MCF 10A (cell line): ENCODE measurements around the gene TBX2. TPM values are rescaled to one million over a fixed set of nuclear protein-coding genes. Genes with fewer than 3 reads are reported as not detected.

ENCODE experiments used
- BruUV-seq: library from RNA; stranded (reverse); fragments of 400-500 nt; replicated peaks from 2 replicates; lab custom pipeline; 2021; lab: Mats Ljungman, UMichigan
- CTCF ChIA-PET: fragments of 300-600 bp; sonication (Branson Sonifier 250); formaldehyde crosslinking; extraction: SDS; loops from one replicate; lab custom pipeline; 2021; ENCODE audit warnings: antibody characterized with exemption, inconsistent platforms; lab: Yijun Ruan, JAX
- POLR2A ChIA-PET: fragments of 300-600, 350-650 bp; sonication (Branson Sonifier 250); formaldehyde crosslinking; extraction: SDS; loops from one replicate; lab custom pipeline; 2020; ENCODE audit warnings: antibody characterized with exemption, inconsistent platforms; lab: Yijun Ruan, JAX
- DNase-seq: peaks from one replicate; pipeline ENCODE4 v3.0.0-alpha.2; 2018; ENCODE audit not compliant: unreplicated experiment
- H3K27ac Mint-ChIP-seq: one replicate; pipeline ENCODE4 v1.8.0; 2022; ENCODE audit warnings: mild to moderate bottlenecking, low read depth, mixed read lengths; ENCODE audit not compliant: unreplicated experiment
- H3K27me3 Mint-ChIP-seq: one replicate; pipeline ENCODE4 v1.8.0; 2022; ENCODE audit warnings: mixed read lengths; ENCODE audit not compliant: insufficient read depth, unreplicated experiment
- H3K36me3 Mint-ChIP-seq: one replicate; pipeline ENCODE4 v1.8.0; 2022; ENCODE audit warnings: mild to moderate bottlenecking, moderate library complexity, mixed read lengths; ENCODE audit not compliant: insufficient read depth, unreplicated experiment
- H3K4me1 Mint-ChIP-seq: one replicate; pipeline ENCODE4 v1.8.0; 2022; ENCODE audit warnings: mixed read lengths; ENCODE audit not compliant: insufficient read depth, unreplicated experiment
- H3K4me3 Mint-ChIP-seq: one replicate; pipeline ENCODE4 v1.8.0; 2022; ENCODE audit warnings: mild to moderate bottlenecking, moderate library complexity, mixed read lengths; ENCODE audit not compliant: unreplicated experiment
- H3K9me3 Mint-ChIP-seq: one replicate; pipeline ENCODE4 v1.8.0; 2022; ENCODE audit warnings: mixed read lengths; ENCODE audit not compliant: unreplicated experiment
- intact Hi-C: fragments of 100-400 bp; cut with micrococcal nuclease; formaldehyde crosslinking; loops from 2 replicates; pipeline ENCODE4 v1.14.1; 2022
- total RNA-seq: library from RNA; stranded (reverse); gene quantifications from 2 replicates; pipeline ENCODE4 v1.2.3, GENCODE V29; 2022
- TF ChIP-seq, protein P1 (sequence below): fragments of 200-600 bp; IDR thresholded peaks from one replicate; pipeline ENCODE4 v1.8.0; 2022; ENCODE audit warnings: antibody characterized with exemption, mild to moderate bottlenecking; ENCODE audit not compliant: unreplicated experiment

Gene TBX2
- total RNA-seq, 1 experiment from 2014 or later, result 1.5 TPM

DNA sequence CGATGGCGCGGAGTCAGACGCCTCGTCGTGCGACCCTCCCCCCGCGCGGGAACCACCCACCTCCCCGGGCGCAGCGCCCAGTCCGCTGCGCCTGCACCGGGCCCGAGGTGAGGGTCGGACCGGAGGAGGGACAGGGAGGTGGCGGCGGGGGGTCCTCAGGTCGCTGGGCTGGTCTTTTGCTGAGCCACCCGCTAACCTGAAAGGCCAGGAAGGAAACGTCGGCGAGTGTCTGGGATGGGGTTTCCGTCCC is 4.9 kb downstream of the TBX2 start:
- intact Hi-C loops, result no loop called here
- ChIA-PET POLR2A (interaction anchor here (0.6 kb wide), 1 partner anchor 29 kb away, joined by 3 read pairs; no protein-coding TSS in a partner anchor), CTCF (interaction anchor here (0.6 kb wide), 1 partner anchor 32 kb away, joined by 3 read pairs; no protein-coding TSS in a partner anchor)
- no TSS peak for BruUV-seq
- no peaks in the 10 kb centered on the region for H3K27me3 Mint-ChIP-seq
- no peaks in the 10 kb centered on the region for H3K4me1 Mint-ChIP-seq
- TF ChIP-seq, protein P1, sequence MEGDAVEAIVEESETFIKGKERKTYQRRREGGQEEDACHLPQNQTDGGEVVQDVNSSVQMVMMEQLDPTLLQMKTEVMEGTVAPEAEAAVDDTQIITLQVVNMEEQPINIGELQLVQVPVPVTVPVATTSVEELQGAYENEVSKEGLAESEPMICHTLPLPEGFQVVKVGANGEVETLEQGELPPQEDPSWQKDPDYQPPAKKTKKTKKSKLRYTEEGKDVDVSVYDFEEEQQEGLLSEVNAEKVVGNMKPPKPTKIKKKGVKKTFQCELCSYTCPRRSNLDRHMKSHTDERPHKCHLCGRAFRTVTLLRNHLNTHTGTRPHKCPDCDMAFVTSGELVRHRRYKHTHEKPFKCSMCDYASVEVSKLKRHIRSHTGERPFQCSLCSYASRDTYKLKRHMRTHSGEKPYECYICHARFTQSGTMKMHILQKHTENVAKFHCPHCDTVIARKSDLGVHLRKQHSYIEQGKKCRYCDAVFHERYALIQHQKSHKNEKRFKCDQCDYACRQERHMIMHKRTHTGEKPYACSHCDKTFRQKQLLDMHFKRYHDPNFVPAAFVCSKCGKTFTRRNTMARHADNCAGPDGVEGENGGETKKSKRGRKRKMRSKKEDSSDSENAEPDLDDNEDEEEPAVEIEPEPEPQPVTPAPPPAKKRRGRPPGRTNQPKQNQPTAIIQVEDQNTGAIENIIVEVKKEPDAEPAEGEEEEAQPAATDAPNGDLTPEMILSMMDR, result no peak
- H3K4me3 Mint-ChIP-seq, result no peak overlapping the region
- H3K36me3 Mint-ChIP-seq, result peaks cover 5% of the 10 kb centered on the region
- H3K27ac Mint-ChIP-seq, result no peak overlapping the region
- no peaks in the 10 kb centered on the region for H3K9me3 Mint-ChIP-seq
- DNase-seq, result no peak

DNA sequence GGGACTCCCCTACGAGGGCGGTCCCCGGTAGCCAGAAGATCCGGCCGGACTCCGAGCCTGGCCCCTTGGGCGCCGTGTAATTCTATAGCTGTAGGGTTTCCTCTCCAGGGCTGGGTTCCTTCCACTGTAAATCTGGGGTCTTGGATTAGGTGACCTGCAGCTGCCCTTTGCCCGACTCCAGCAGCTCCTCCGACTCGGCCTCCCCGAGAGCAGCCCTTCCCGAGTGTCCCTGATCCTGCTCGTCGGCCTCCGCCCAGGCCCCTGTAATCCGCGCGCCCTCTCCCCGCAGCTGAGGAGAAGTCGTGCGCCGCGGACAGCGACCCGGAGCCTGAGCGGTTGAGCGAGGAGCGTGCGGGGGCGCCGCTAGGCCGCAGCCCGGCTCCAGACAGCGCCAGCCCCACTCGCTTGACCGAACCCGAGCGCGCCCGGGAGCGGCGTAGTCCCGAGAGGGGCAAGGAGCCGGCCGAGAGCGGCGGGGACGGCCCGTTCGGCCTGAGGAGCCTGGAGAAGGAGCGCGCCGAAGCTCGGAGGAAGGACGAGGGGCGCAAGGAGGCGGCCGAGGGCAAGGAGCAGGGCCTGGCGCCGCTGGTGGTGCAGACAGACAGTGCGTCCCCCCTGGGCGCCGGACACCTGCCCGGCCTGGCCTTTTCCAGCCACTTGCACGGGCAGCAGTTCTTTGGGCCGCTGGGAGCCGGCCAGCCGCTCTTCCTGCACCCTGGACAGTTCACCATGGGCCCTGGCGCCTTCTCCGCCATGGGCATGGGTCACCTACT is 5.5 kb downstream of the TBX2 start:
- H3K36me3 Mint-ChIP-seq, result peaks cover 5% of the 10 kb centered on the region
- no TSS peak for BruUV-seq
- no peaks in the 10 kb centered on the region for H3K27me3 Mint-ChIP-seq
- TF ChIP-seq, protein P1, result no peak
- no peak overlapping the region for H3K27ac Mint-ChIP-seq
- no peaks in the 10 kb centered on the region for H3K9me3 Mint-ChIP-seq
- H3K4me1 Mint-ChIP-seq, result no peaks in the 10 kb centered on the region
- DNase-seq, result no peak
- POLR2A ChIA-PET, result interaction anchor here (0.6 kb wide), 1 partner anchor 28 kb away, joined by 3 read pairs; no protein-coding TSS in a partner anchor
- H3K4me3 Mint-ChIP-seq, result no peak overlapping the region
- intact Hi-C loops, result loop anchor here (5.0 kb wide), 1 partner anchor 683 kb away; no protein-coding TSS in a partner anchor
- CTCF ChIA-PET, result no interaction called here

GRCh38 chr17:61405686-61406536 is 6.3 kb downstream of the TBX2 start:
- ChIA-PET POLR2A (no interaction called here), CTCF (interaction anchor here (0.6 to 0.7 kb wide), 2 partner anchors 16 to 467 kb away, joined by 3 read pairs; no protein-coding TSS in a partner anchor)
- H3K4me3 Mint-ChIP-seq, result no peak overlapping the region
- H3K4me1 Mint-ChIP-seq, result no peaks in the 10 kb centered on the region
- H3K9me3 Mint-ChIP-seq, result no peaks in the 10 kb centered on the region
- no TSS peak for BruUV-seq
- no peak for DNase-seq
- no peaks in the 10 kb centered on the region for H3K27me3 Mint-ChIP-seq
- intact Hi-C loops, result loop anchor here (5.0 kb wide), 1 partner anchor 684 kb away; no protein-coding TSS in a partner anchor
- H3K36me3 Mint-ChIP-seq, result peaks cover 5% of the 10 kb centered on the region
- TF ChIP-seq, protein P1, result no peak
- H3K27ac Mint-ChIP-seq, result no peak overlapping the region

DNA sequence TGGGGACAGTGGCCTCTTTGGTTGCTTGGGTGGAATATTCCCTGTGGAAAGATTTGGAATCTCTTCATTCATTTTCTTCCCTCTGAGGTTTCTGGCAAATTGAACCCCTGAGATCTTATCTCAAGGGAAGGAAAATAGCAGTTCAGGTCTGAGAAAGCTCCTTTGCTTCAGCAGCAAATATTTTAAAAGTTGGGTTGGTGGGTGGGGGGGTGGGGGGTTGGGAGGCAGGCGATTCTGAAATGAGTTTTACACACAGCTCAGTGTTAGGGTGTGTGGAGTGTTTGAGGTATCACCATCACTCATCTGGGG is 6.8 kb downstream of the TBX2 start:
- intact Hi-C loops, result loop anchor here (5.0 kb wide), 1 partner anchor 684 kb away; no protein-coding TSS in a partner anchor
- DNase-seq, result no peak
- POLR2A ChIA-PET, result no interaction called here
- Mint-ChIP-seq H3K27me3 (no peaks in the 10 kb centered on the region), H3K9me3 (no peaks in the 10 kb centered on the region), H3K4me1 (no peaks in the 10 kb centered on the region), H3K36me3 (peaks cover 5% of the 10 kb centered on the region), H3K4me3 (no peak overlapping the region), H3K27ac (no peak overlapping the region)
- no TSS peak for BruUV-seq
- CTCF ChIA-PET, result interaction anchor here (0.7 kb wide), 1 partner anchor 467 kb away, joined by 3 read pairs; no protein-coding TSS in a partner anchor
- TF ChIP-seq, protein P1, result no peak
